ENCODE results near the gene TYW1B. TPM values are rescaled to one million over a fixed set of nuclear protein-coding genes. Genes with fewer than 3 reads are reported as not detected.
"Not testable (repeated sequence)": the region's sequence is repeated elsewhere in the genome, so short reads cannot be mapped to it uniquely, and the experiment has no call there.

Gene TYW1B
- total RNA-seq, 1 donor from 2014 or later = 2.0 TPM

- not testable (repeated sequence) for H2AFZ ChIP-seq (ENCODE audit: low read depth, low read length); H3K9me3 Mint-ChIP-seq (ENCODE audit: unreplicated experiment); H3K27me3 Mint-ChIP-seq (ENCODE audit: low read depth, unreplicated experiment); H3K36me3 ChIP-seq (ENCODE audit: insufficient read depth, low read length); H4K20me1 ChIP-seq (ENCODE audit: insufficient read depth, low read length); H3K27me3 ChIP-seq (ENCODE audit: insufficient read depth, low read length); H3K9me3 ChIP-seq (ENCODE audit: insufficient read depth, low read depth, low read length); H3K4me3 ChIP-seq (ENCODE audit: insufficient read depth, low read depth, low read length); H3K79me2 ChIP-seq (ENCODE audit: insufficient read depth, low read length); H3K4me1 ChIP-seq (ENCODE audit: insufficient read depth, low read length)
- DNase-seq (ENCODE audit: low read depth) = peak; percentile 55
- H3K27ac ChIP-seq (ENCODE audit: low read depth, low read length) = peak overlapping the region; percentile 65
- peak overlapping the region; percentile 23 for H3K9ac ChIP-seq (ENCODE audit: low read length)
- peak; percentile 100 for FAIRE-seq
- Mint-ChIP-seq H3K4me3 (ENCODE audit: unreplicated experiment) (peak overlapping the region; percentile 9), H3K36me3 (ENCODE audit: low read depth, unreplicated experiment) (peaks cover 11% of the 10 kb centered on the region), H3K4me1 (ENCODE audit: low read depth, unreplicated experiment) (peaks cover 16% of the 10 kb centered on the region), H3K27ac (ENCODE audit: unreplicated experiment) (peak overlapping the region; percentile 98)
- H3K4me2 ChIP-seq (ENCODE audit: low read length) = peak overlapping the region; percentile 57
Measured at GRCh38 chr7:72801564-72801963, 26.4 kb downstream of the TYW1B start.

GRCh38 chr7:72795401-72795800 is 32.6 kb downstream of the TYW1B start:
- not testable (repeated sequence) for H3K9me3 ChIP-seq (ENCODE audit: insufficient read depth, low read depth, low read length); H3K4me1 Mint-ChIP-seq (ENCODE audit: low read depth, unreplicated experiment); H3K27me3 Mint-ChIP-seq (ENCODE audit: low read depth, unreplicated experiment); H2AFZ ChIP-seq (ENCODE audit: low read depth, low read length); H3K27me3 ChIP-seq (ENCODE audit: insufficient read depth, low read length); H3K79me2 ChIP-seq (ENCODE audit: insufficient read depth, low read length); H3K4me1 ChIP-seq (ENCODE audit: insufficient read depth, low read length); H3K27ac Mint-ChIP-seq (ENCODE audit: unreplicated experiment); H3K27ac ChIP-seq (ENCODE audit: low read depth, low read length); H3K4me3 Mint-ChIP-seq (ENCODE audit: unreplicated experiment); DNase-seq (ENCODE audit: low read depth); H3K9ac ChIP-seq (ENCODE audit: low read length); H3K36me3 ChIP-seq (ENCODE audit: insufficient read depth, low read length); H3K4me2 ChIP-seq (ENCODE audit: low read length); H3K4me3 ChIP-seq (ENCODE audit: insufficient read depth, low read depth, low read length); FAIRE-seq; H3K9me3 Mint-ChIP-seq (ENCODE audit: unreplicated experiment); H4K20me1 ChIP-seq (ENCODE audit: insufficient read depth, low read length)
- H3K36me3 Mint-ChIP-seq (ENCODE audit: low read depth, unreplicated experiment) = peaks cover 12% of the 10 kb centered on the region

- TF ChIP-seq EZH2 (IDR thresholded peaks at IDR 0.05; ENCODE audit: insufficient read depth, low read length) = no peak
- TF ChIP-seq CTCF (IDR thresholded peaks at IDR 0.05; ENCODE audit: insufficient read depth, low read depth, low read length) = no peak
- no peak for FAIRE-seq
- no peak overlapping the region for H3K27ac ChIP-seq (ENCODE audit: low read depth, low read length)
- no peak overlapping the region for H2AFZ ChIP-seq (ENCODE audit: low read depth, low read length)
- Mint-ChIP-seq H3K27ac (ENCODE audit: unreplicated experiment) (no peak overlapping the region), H3K4me3 (ENCODE audit: unreplicated experiment) (no peak overlapping the region), H3K27me3 (ENCODE audit: low read depth, unreplicated experiment) (no peaks in the 10 kb centered on the region), H3K9me3 (ENCODE audit: unreplicated experiment) (no peaks in the 10 kb centered on the region), H3K4me1 (ENCODE audit: low read depth, unreplicated experiment) (no peaks in the 10 kb centered on the region), H3K36me3 (ENCODE audit: low read depth, unreplicated experiment) (peaks cover 12% of the 10 kb centered on the region)
- DNase-seq (ENCODE audit: low read depth) = no peak
- H3K4me3 ChIP-seq (ENCODE audit: insufficient read depth, low read depth, low read length) = no peak overlapping the region
- H3K9ac ChIP-seq (ENCODE audit: low read length) = no peak overlapping the region
- H3K79me2 ChIP-seq (ENCODE audit: insufficient read depth, low read length) = no peaks in the 10 kb centered on the region
- H3K36me3 ChIP-seq (ENCODE audit: insufficient read depth, low read length) = no peaks in the 10 kb centered on the region
- no peaks in the 10 kb centered on the region for H4K20me1 ChIP-seq (ENCODE audit: insufficient read depth, low read length)
- H3K27me3 ChIP-seq (ENCODE audit: insufficient read depth, low read length) = no peaks in the 10 kb centered on the region
- no peak overlapping the region for H3K4me2 ChIP-seq (ENCODE audit: low read length)
- H3K9me3 ChIP-seq (ENCODE audit: insufficient read depth, low read depth, low read length) = no peaks in the 10 kb centered on the region
- no peaks in the 10 kb centered on the region for H3K4me1 ChIP-seq (ENCODE audit: insufficient read depth, low read length)
Measured at GRCh38 chr7:72793791-72794190, 34.2 kb downstream of the TYW1B start.

GRCh38 chr7:72790698-72791060 is 37.3 kb downstream of the TYW1B start:
- not testable (repeated sequence) for H3K4me1 ChIP-seq (ENCODE audit: insufficient read depth, low read length); H3K9ac ChIP-seq (ENCODE audit: low read length); H3K27me3 ChIP-seq (ENCODE audit: insufficient read depth, low read length); H3K4me2 ChIP-seq (ENCODE audit: low read length); H3K9me3 ChIP-seq (ENCODE audit: insufficient read depth, low read depth, low read length); H3K36me3 ChIP-seq (ENCODE audit: insufficient read depth, low read length); FAIRE-seq; H4K20me1 ChIP-seq (ENCODE audit: insufficient read depth, low read length); H3K79me2 ChIP-seq (ENCODE audit: insufficient read depth, low read length); H3K36me3 Mint-ChIP-seq (ENCODE audit: low read depth, unreplicated experiment); DNase-seq (ENCODE audit: low read depth); H3K4me1 Mint-ChIP-seq (ENCODE audit: low read depth, unreplicated experiment); H3K4me3 Mint-ChIP-seq (ENCODE audit: unreplicated experiment); H3K4me3 ChIP-seq (ENCODE audit: insufficient read depth, low read depth, low read length); H3K27me3 Mint-ChIP-seq (ENCODE audit: low read depth, unreplicated experiment); H2AFZ ChIP-seq (ENCODE audit: low read depth, low read length); H3K27ac Mint-ChIP-seq (ENCODE audit: unreplicated experiment); H3K9me3 Mint-ChIP-seq (ENCODE audit: unreplicated experiment); H3K27ac ChIP-seq (ENCODE audit: low read depth, low read length)

- not testable (repeated sequence) for H3K4me3 Mint-ChIP-seq (ENCODE audit: unreplicated experiment); H3K79me2 ChIP-seq (ENCODE audit: insufficient read depth, low read length); H3K36me3 ChIP-seq (ENCODE audit: insufficient read depth, low read length); H3K9me3 Mint-ChIP-seq (ENCODE audit: unreplicated experiment); H3K36me3 Mint-ChIP-seq (ENCODE audit: low read depth, unreplicated experiment); H3K4me1 ChIP-seq (ENCODE audit: insufficient read depth, low read length); H4K20me1 ChIP-seq (ENCODE audit: insufficient read depth, low read length); H3K4me3 ChIP-seq (ENCODE audit: insufficient read depth, low read depth, low read length); H3K27ac ChIP-seq (ENCODE audit: low read depth, low read length); H2AFZ ChIP-seq (ENCODE audit: low read depth, low read length); H3K27ac Mint-ChIP-seq (ENCODE audit: unreplicated experiment); H3K9ac ChIP-seq (ENCODE audit: low read length); FAIRE-seq; H3K4me1 Mint-ChIP-seq (ENCODE audit: low read depth, unreplicated experiment); H3K27me3 ChIP-seq (ENCODE audit: insufficient read depth, low read length); DNase-seq (ENCODE audit: low read depth); H3K9me3 ChIP-seq (ENCODE audit: insufficient read depth, low read depth, low read length); H3K4me2 ChIP-seq (ENCODE audit: low read length); H3K27me3 Mint-ChIP-seq (ENCODE audit: low read depth, unreplicated experiment)
Measured at GRCh38 chr7:72790048-72790697, 37.8 kb downstream of the TYW1B start.

All from astrocyte (in vitro differentiated cells and primary cell).